Esophagus squamous epithelium (tissue), 5 donors: ENCODE measurements around the gene ZC3H7B. TPM values are rescaled to one million over a fixed set of nuclear protein-coding genes. Genes with fewer than 3 reads are reported as not detected.

Experiments
- DNase-seq: peaks from one replicate; lab custom pipeline; 2025; lab: John Stamatoyannopoulos, UW
- H3K27ac ChIP-seq, 4 donors: fragments of 200-600 bp; sonication (generic); one replicate each; pipeline ENCODE4 v1.5.1; 2016 to 2019; ENCODE audit warnings: mild to moderate bottlenecking in 1 of 4
- H3K27me3 ChIP-seq, 4 donors: fragments of 200-600 bp; sonication (generic); 1 replicate in 3 of 4; 2 replicates in 1 of 4; pipeline versions ENCODE4 v1.5.1 to v1.6.0; 2017 to 2021; ENCODE audit warnings: antibody characterized with exemption in 1 of 4
- H3K36me3 ChIP-seq, 3 donors: fragments of 200-600 bp; sonication (generic); one replicate each; pipeline ENCODE4 v1.5.1; 2016 to 2019
- H3K4me1 ChIP-seq, 3 donors: fragments of 200-600 bp; sonication (generic); one replicate each; pipeline ENCODE4 v1.5.1; 2017 to 2019
- H3K4me3 ChIP-seq, 4 donors: fragments of 200-600 bp; sonication (generic); 1 replicate in 3 of 4; 2 replicates in 1 of 4; pipeline ENCODE4 v1.5.1; 2016 to 2019; ENCODE audit warnings: mild to moderate bottlenecking in 2 of 4, moderate library complexity in 1 of 4
- H3K9me3 ChIP-seq, 3 donors: fragments of 200-600 bp; sonication (generic); one replicate each; pipeline ENCODE4 v1.5.1; 2016 to 2019
- CTCF ChIP-seq, 6 experiments: fragments of 450-650 bp in 4 of 6; fragments of 200-600 bp in 2 of 6; sonication (generic) in 2 of 6; IDR thresholded peaks; one replicate each; pipeline ENCODE4 v1.5.1; 2016 to 2019; ENCODE audit warnings: antibody characterized with exemption in 6 of 6, mild to moderate bottlenecking in 4 of 6, moderate library complexity in 4 of 6
- POLR2A ChIP-seq, 4 donors: fragments of 450-650 bp; IDR thresholded peaks; one replicate each; pipeline ENCODE4 v1.6.1; 2017; ENCODE audit warnings: antibody characterized with exemption in 4 of 4, mild to moderate bottlenecking in 4 of 4, moderate library complexity in 3 of 4
- WGBS, 2 donors: methylation state at CpG; one replicate each; pipeline ENCODE4 v1.1.5; 2018; 5-methylcytosine and 5-hydroxymethylcytosine counted together
- intact Hi-C: fragments of 100-400 bp; cut with DNase I; formaldehyde crosslinking; loops from one replicate; pipeline ENCODE4 v1.15.0; 2022
- total RNA-seq, 4 donors: library from RNA; depleted of rRNA; stranded (reverse); fragments of >200 nt; gene quantifications; one replicate each; pipeline ENCODE4 v1.1.0, GENCODE V29; 2016
- donor health status: DM: yes; HTN: yes; CAD: no.

Gene ZC3H7B
- total RNA-seq, 4 donors from 2014 or later: 18.7 to 36.8 (median 20.9) TPM

- intact Hi-C loops: no loop called here
- no peaks in the 10 kb centered on the region for H3K27me3 ChIP-seq
- no peak overlapping the region for H3K4me3 ChIP-seq
- 25 to 53% methylated on average over 2 to 3 of the region's 3 CpGs for WGBS, 2 donors
- peaks cover 14 to 92% (median 20%) of the 10 kb centered on the region in 3 donors for H3K36me3 ChIP-seq
- DNase-seq: no peak
- no peaks in the 10 kb centered on the region for H3K9me3 ChIP-seq
- peaks cover 28 to 59% (median 29%) of the 10 kb centered on the region in 3 donors for H3K4me1 ChIP-seq
- TF ChIP-seq CTCF (IDR thresholded peaks at IDR 0.05) (no peak), POLR2A (IDR thresholded peaks at IDR 0.05) (no peak)
- peak overlapping the region in 3 of 4 donors; percentile 32 to 73 (median 50) for H3K27ac ChIP-seq
Observed at GRCh38 chr22:41280065-41280464, 21.3 kb upstream of the ZC3H7B start.

- Histone ChIP-seq H3K4me3 (no peak overlapping the region), H3K36me3 (peaks cover 14 to 84% (median 14%) of the 10 kb centered on the region in 3 donors), H3K27me3 (no peaks in the 10 kb centered on the region), H3K9me3 (no peaks in the 10 kb centered on the region), H3K4me1 (peaks cover 31 to 63% (median 33%) of the 10 kb centered on the region in 3 donors), H3K27ac (peak overlapping the region in 3 of 4 donors; percentile 15 to 73 (median 26))
- intact Hi-C loops: no loop called here
- no peak for TF ChIP-seq CTCF (IDR thresholded peaks at IDR 0.05)
- no peak for TF ChIP-seq POLR2A (IDR thresholded peaks at IDR 0.05)
- WGBS, 2 donors: 67% methylated on average over 1 of the region's 2 CpGs; no CpG with 5 or more reads in 1 of the 2 donors
- no peak for DNase-seq
Observed at GRCh38 chr22:41280854-41281253, 20.5 kb upstream of the ZC3H7B start.

- Histone ChIP-seq H3K9me3 (no peaks in the 10 kb centered on the region), H3K4me3 (peak overlapping the region in 2 of 4 donors; percentile 93 to 98), H3K4me1 (peaks cover 44 to 84% (median 49%) of the 10 kb centered on the region in 3 donors), H3K27ac (peak overlapping the region in 3 of 4 donors; percentile 96 to 99 (median 97)), H3K36me3 (peaks cover 6 to 48% (median 7%) of the 10 kb centered on the region in 3 donors), H3K27me3 (no peaks in the 10 kb centered on the region)
- no peak for DNase-seq
- WGBS, 2 donors: 36 to 69% methylated on average over 10 of the region's 10 CpGs
- intact Hi-C loops: no loop called here
- TF ChIP-seq POLR2A (IDR thresholded peaks at IDR 0.05) (peak in 1 of 4 donors; percentile 16), CTCF (IDR thresholded peaks at IDR 0.05) (no peak)
Observed at GRCh38 chr22:41284465-41284864, 16.9 kb upstream of the ZC3H7B start.

DNA sequence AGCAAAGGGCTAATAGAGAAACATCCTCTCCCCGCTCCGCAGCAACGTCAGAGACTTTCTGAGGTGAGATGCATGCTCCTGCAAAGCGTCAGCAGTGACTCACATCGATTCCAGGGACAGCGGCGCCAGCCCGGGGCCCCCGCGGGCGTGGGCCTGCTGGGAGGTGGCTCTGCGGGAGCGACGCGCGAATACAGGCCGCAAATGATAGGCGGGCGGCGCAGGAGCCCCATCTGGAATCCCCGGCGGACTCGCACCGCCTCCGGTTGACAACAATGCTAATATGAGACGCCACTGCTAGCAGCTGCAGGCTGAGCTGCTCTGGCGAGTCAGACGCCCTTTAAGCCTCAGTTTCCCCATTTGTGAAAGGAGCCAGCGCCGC lies 15.9 kb upstream of the ZC3H7B start:
- no peaks in the 10 kb centered on the region for H3K27me3 ChIP-seq
- peak in 2 of 4 donors; percentile 5 to 32 for TF ChIP-seq POLR2A (IDR thresholded peaks at IDR 0.05)
- no peak for TF ChIP-seq CTCF (IDR thresholded peaks at IDR 0.05)
- no peak for DNase-seq
- peak overlapping the region; percentile 87 to 98 (median 90) for H3K4me3 ChIP-seq
- H3K9me3 ChIP-seq: no peaks in the 10 kb centered on the region
- intact Hi-C loops: no loop called here
- peak overlapping the region; percentile 91 to 99 (median 96) for H3K27ac ChIP-seq
- peaks cover 34 to 83% (median 41%) of the 10 kb centered on the region in 3 donors for H3K4me1 ChIP-seq
- 1 to 7% methylated on average over 3 to 12 of the region's 30 CpGs for WGBS, 2 donors
- peaks cover 6 to 39% (median 7%) of the 10 kb centered on the region in 3 donors for H3K36me3 ChIP-seq

DNA sequence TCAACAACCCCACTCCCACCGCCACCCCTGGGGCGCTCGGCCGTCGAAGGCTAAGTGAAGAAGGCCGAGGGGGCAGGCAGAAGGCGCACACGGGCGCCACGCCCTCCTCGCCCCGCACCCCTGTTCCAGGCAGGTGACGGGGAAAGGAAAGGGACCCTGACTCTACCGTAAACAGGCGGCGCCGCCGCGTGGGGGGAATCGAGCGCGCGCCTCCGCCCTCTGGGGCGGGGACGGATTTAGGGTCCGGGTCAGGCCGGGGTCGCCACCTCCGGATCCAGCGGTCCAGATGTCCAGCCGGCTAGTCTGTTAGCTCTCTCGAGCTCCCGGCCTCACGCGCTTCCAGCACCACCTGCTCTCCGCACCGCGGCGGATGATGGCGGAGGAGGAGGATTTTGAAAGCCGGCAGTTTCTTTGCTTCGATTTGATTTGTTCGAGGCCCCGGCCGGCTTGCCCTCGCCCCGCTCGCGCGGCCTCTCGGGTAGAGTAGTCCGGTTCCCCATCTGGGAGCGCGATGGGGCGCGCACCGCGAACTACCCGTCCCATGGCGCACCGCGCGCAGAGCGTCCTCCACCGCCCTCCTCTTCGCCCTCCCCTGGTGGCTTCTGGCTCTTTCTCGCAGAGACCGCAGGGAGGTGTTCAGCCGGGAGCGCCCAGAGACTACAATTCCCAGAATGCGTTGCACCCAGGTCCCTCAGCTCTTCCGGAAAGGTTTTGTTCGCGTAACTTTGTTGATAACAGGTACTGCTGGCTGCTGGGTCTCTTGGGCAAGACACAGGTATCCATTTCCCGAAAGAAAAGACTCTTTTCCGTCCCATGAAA lies 15.3 kb upstream of the ZC3H7B start, which contains the start of gene RANGAP1:
TSS of gene RANGAP1 (minus strand) at position 368 of the 819 bp plus-strand sequence. CDS start 5,143 bp downstream, outside the sequence.
- Histone ChIP-seq H3K36me3 (peaks cover under 1 to 33% (median 7%) of the 10 kb centered on the region in 3 donors), H3K27me3 (no peaks in the 10 kb centered on the region), H3K27ac (peak within 1 kb of the TSS; percentile 91 to 99 (median 96)), H3K4me1 (peaks cover 28 to 82% (median 35%) of the 10 kb centered on the region in 3 donors), H3K4me3 (peak within 1 kb of the TSS; percentile 87 to 98 (median 90)), H3K9me3 (no peaks in the 10 kb centered on the region)
- 0% methylated on average over 9 to 32 of the region's 77 CpGs for WGBS, 2 donors
- peak in 3 of 4 donors; percentile 69 to 77 (median 71) for TF ChIP-seq POLR2A (IDR thresholded peaks at IDR 0.05)
- peak in 2 of 6 experiments; percentile 47 to 48 for TF ChIP-seq CTCF (IDR thresholded peaks at IDR 0.05)
- DNase-seq: peak; percentile 97
- intact Hi-C loops: no loop called here
